Measurements from ENCODE around the gene RGS1.

Gene RGS1

DNA sequence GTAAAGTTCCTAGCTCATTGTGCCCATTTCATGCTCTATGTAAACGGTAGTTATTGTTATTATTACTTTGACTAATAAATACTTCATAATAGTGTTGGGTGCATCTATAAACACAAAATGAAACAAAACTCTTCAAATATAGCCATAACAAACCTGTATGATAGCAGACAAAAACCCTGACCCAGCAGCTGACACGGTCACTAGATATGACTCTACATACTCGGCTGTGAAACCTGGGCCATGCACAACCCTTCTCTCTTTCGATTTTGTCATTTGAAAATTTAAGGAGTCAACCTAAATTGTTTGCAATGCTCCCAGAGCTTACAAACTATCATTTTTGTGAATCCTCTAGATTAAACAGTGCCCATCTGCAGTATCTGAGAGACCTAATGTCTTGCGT is 52.3 kb downstream of the RGS1 start:
- DNase-seq, result no peak

DNA sequence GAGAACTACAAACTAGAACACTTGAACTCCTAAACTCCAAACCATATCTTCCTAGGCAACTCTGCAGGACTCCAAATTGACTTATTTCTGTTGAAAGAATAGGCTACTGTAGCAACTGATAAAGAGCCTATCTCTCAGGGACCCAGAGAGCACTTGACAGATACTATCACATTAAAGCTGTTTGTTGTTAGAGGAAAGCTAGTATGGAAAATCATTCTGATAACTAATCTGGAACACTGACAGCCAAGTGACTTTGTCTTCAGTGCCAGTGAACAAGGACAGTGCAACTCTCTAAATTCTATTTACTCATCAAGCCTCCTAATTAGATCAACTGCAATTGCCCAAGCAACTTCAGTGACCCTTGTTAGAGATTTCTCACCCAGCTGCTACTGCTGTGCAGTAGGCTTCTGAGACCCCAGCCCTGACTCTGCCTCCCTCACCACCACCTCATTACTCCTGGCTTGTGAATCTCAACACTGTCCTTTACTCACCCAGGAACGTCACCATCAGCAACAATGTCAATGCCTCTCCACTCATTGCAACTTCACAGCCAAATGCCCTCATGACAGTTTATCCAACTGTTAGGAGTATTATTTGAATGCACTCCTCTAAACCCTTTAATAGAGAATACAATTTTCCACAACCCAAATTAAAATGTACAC is 53.0 kb downstream of the RGS1 start:
- no peak for DNase-seq

DNA sequence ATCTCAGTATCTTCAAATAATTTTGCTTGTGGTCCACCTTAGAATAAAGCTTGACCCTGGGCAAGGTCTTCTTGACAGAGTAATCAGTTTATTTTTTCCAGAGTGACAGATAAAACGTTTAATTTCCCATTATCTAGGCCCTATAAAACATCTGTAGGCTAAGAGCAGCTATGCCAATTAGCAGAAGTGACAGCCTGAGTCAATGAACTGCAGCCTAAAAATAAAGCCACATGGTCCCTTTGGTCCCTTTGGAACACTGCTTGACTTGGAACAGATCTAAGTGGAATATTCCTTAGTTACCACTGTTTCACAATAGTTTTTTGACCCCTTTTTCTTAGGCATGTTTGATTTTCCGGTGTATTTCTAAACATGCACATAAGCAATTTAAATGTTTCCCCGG is 54.0 kb downstream of the RGS1 start:
- no peak for DNase-seq

Measured in CD4-positive, alpha-beta T cell treated with Interferon gamma for 1 hour (primary cell).